AG09309 (cell line): ENCODE results near the gene TRIO.

ENCODE experiments used
- DNase-seq: peaks from one replicate; pipeline ENCODE4 v3.0.0-alpha.2; 2010; ENCODE audit warnings: low read depth
- H3K4me3 ChIP-seq: 2 replicates; pipeline ENCODE4 v1.5.1; 2011; ENCODE audit warnings: mild to moderate bottlenecking, low read depth, low read length, moderate library complexity; ENCODE audit not compliant: control insufficient read depth
- TF ChIP-seq, protein P1 (sequence below): IDR thresholded peaks from 2 replicates; pipeline ENCODE4 v1.5.1; 2011; ENCODE audit warnings: mild to moderate bottlenecking, low read depth, low read length, inconsistent platforms; ENCODE audit not compliant: insufficient read depth, control insufficient read depth; ENCODE audit errors: missing control alignments

The TRIO gene

DNA sequence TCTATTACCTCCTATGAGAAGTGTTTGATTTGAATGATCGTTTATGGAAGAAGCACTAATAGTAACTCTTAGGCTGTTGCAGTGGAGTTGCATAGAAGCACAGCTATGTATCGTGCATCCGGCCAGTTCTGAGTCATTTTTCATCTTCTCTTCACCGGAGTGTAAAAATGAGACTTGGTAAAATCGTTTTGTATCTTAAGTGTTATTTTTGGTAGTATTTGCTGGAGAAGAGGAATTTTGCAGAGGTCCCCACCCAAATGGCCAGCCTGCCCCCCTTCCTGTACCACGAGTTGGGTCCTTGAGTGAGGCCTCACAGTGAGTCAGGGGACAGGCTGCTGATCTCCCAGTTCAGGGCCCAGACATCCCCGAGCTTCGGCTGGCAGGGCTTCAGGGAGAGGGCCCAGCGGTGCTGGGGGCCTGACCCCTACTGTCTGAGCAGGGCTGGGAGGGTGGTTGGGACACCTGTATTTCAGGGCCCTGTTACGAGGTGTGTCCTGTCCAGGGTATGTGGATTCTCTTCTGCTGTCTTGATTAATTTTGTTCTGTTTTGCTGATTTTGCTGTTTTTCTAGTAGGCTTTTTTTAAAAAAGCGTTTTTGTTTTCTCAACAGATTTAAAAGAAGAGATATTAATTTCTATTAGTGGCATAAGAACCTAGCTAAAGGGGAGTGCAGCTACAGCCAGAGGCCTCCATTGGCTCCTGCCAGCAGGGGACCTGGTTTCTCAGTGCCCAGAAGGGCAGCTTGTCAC, 210.8 kb downstream of the TRIO start:
- TF ChIP-seq, protein P1, sequence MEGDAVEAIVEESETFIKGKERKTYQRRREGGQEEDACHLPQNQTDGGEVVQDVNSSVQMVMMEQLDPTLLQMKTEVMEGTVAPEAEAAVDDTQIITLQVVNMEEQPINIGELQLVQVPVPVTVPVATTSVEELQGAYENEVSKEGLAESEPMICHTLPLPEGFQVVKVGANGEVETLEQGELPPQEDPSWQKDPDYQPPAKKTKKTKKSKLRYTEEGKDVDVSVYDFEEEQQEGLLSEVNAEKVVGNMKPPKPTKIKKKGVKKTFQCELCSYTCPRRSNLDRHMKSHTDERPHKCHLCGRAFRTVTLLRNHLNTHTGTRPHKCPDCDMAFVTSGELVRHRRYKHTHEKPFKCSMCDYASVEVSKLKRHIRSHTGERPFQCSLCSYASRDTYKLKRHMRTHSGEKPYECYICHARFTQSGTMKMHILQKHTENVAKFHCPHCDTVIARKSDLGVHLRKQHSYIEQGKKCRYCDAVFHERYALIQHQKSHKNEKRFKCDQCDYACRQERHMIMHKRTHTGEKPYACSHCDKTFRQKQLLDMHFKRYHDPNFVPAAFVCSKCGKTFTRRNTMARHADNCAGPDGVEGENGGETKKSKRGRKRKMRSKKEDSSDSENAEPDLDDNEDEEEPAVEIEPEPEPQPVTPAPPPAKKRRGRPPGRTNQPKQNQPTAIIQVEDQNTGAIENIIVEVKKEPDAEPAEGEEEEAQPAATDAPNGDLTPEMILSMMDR = no peak
- DNase-seq = no peak
- no peak overlapping the region for H3K4me3 ChIP-seq

DNA sequence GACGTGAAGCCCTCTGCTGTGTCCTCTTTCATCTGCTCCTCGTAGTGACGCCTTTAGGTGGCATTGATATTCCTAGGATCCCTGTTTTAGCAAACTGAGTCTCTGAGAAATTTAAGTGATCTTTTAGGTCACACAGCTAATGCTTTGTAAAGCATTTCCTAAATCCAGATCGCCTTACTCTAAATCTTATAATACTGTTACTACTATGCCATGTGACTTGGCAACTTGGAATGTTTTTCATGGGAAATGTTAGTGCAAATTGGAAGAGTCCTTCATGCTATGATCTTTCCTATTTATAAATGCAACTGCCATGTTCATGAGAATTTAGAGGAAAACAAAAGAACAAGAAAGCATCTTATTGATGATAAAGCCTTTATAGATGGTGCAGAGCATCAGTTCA, 212.2 kb downstream of the TRIO start:
- DNase-seq = no peak
- H3K4me3 ChIP-seq = no peak overlapping the region
- TF ChIP-seq, protein P1 = no peak

DNA sequence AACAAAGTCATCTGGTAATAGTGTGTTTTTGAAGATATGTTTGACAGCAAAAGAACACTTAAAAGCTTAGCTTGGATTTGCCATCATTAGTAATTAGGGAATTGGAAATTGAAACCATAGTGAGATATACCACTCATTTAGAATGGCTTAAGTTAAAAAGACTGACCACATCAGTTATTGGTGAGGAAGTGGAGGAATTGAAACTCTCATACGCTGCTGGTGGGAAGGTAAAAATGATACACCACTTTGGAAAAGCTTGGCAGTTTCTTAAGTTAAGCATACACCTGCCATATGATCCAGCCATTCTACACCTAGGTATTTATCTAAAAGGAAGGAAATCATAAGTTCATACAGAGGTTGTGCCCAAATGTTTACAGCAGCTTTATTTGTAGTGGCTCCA, 213.2 kb downstream of the TRIO start:
- H3K4me3 ChIP-seq = no peak overlapping the region
- TF ChIP-seq, protein P1 = no peak
- no peak for DNase-seq

DNA sequence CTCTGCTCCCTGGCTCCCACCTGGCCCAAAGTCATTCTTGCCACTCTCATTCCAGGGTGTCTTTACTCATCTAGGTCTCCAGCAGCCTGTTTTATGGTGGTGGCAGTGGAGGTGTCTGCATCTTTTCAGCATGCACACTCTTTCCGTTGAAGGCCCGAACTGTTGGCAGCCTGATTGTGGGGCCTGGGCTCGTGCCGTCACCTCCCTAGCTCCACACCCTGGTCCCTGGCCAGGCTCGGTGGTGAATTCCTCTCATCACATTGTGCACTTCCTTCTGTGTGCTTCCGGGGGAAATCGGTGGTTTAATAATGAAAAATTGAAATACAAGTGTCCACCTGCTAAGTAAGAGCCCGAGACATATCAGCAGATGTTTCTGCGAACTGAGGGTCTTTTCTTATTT, 214.3 kb downstream of the TRIO start:
- no peak overlapping the region for H3K4me3 ChIP-seq
- DNase-seq = no peak
- TF ChIP-seq, protein P1 = no peak

DNA sequence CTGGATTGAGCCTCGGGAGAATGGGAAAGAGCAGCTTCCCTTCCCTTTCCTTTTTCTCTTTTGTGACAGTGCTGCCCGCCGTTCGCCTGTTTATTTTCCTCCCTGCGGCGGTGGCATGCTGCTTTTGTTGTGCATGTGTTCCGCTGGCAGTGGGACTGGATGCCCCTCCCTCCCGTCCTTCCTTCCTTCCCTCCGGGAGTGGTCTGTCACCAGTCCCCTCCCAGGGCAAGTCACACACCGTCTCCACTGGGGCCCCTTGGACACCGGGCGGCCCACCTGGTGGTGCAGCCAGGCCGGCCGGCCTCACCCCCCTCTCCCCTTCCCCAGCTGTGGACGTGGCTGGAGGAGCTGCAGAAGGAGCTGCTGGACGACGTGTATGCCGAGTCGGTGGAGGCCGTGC, 214.7 kb downstream of the TRIO start:
- TF ChIP-seq, protein P1 = no peak
- DNase-seq = no peak
- no peak overlapping the region for H3K4me3 ChIP-seq

DNA sequence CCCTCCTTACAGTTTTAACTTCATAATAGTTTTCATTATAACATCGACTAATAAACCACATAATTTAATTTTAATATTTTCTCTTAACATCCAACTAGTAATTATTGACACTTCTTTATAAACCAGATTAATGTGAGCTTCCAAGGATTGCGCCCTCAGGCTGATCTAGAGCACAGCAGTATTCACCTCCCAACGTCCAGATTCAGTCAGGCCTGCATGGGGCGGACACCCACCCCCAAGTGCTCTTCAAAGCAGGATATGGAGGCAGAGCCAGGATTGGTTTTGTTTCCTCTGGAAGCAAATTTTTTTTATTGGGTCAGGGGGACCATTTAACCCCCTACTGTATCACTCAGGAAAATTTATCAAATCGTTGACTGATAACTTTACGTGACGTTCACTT, 215.4 kb downstream of the TRIO start:
- H3K4me3 ChIP-seq = no peak overlapping the region
- TF ChIP-seq, protein P1 = no peak
- no peak for DNase-seq
